Mesendoderm (in vitro differentiated cells): Measurements from ENCODE around the gene FGGY.
A peak's percentile ranks its signal among the peaks of the same experiment; 100 is the strongest.

Experiments used
- DNase-seq: peaks from one replicate; pipeline ENCODE4 v3.0.0; 2013
- H2AK5ac ChIP-seq: 2 replicates; pipeline ENCODE4 v1.6.1; 2013; ENCODE audit warnings: low read length, inconsistent platforms
- H2BK120ac ChIP-seq: 2 replicates; pipeline ENCODE4 v1.6.1; 2013; ENCODE audit warnings: low read depth, mild to moderate bottlenecking, low read length, moderate library complexity, mixed read lengths
- H2BK15ac ChIP-seq: replicated peaks from 2 replicates; pipeline ENCODE4 v1.6.1; 2013; ENCODE audit warnings: low read depth, mild to moderate bottlenecking, moderate library complexity
- H2BK5ac ChIP-seq: 2 replicates; pipeline ENCODE4 v1.6.1; 2013; ENCODE audit warnings: low read length, inconsistent platforms
- H3K18ac ChIP-seq: 2 replicates; pipeline ENCODE4 v1.6.1; 2013; ENCODE audit warnings: mild to moderate bottlenecking, low read length, mixed read lengths
- H3K23ac ChIP-seq: one replicate; pipeline ENCODE4 v1.6.1; 2013; ENCODE audit warnings: low read length
- H3K27ac ChIP-seq: 2 replicates; pipeline ENCODE4 v1.5.1; 2013; ENCODE audit warnings: low read depth, mild to moderate bottlenecking, inconsistent platforms, low read length, moderate library complexity
- H3K27me3 ChIP-seq: 2 replicates; pipeline ENCODE4 v1.6.1; 2013; ENCODE audit warnings: low read length, control low read depth, mild to moderate bottlenecking, inconsistent platforms; ENCODE audit not compliant: insufficient read depth, poor library complexity
- H3K36me3 ChIP-seq: 2 replicates; pipeline ENCODE4 v1.6.1; 2013; ENCODE audit warnings: low read length, inconsistent platforms; ENCODE audit not compliant: control insufficient read depth, insufficient read depth
- H3K4ac ChIP-seq: one replicate; pipeline ENCODE4 v1.6.1; 2013; ENCODE audit warnings: low read depth, mild to moderate bottlenecking, low read length, moderate library complexity
- H3K4me1 ChIP-seq: 2 replicates; pipeline ENCODE4 v1.6.1; 2013; ENCODE audit warnings: low read depth, low read length, inconsistent platforms; ENCODE audit not compliant: control insufficient read depth
- H3K4me2 ChIP-seq: 2 replicates; pipeline ENCODE4 v1.6.1; 2013; ENCODE audit warnings: low read length
- H3K4me3 ChIP-seq: 2 replicates; pipeline ENCODE4 v1.5.1; 2013; ENCODE audit warnings: mild to moderate bottlenecking, low read length
- H3K56ac ChIP-seq: one replicate; pipeline ENCODE4 v1.6.1; 2013; ENCODE audit warnings: low read length
- H3K79me1 ChIP-seq: 2 replicates; pipeline ENCODE4 v1.6.1; 2013; ENCODE audit warnings: low read length, inconsistent platforms
- H3K79me2 ChIP-seq: 2 replicates; pipeline ENCODE4 v1.6.1; 2013; ENCODE audit warnings: mild to moderate bottlenecking, low read length; ENCODE audit not compliant: control insufficient read depth, insufficient read depth
- H3K9ac ChIP-seq: 2 replicates; pipeline ENCODE4 v1.6.1; 2013; ENCODE audit warnings: low read length, inconsistent platforms
- H4K5ac ChIP-seq: one replicate; pipeline ENCODE4 v1.6.1; 2013; ENCODE audit warnings: low read length
- H4K8ac ChIP-seq: one replicate; pipeline ENCODE4 v1.6.1; 2013; ENCODE audit warnings: low read depth, mild to moderate bottlenecking, control low read depth, low read length, moderate library complexity
- WGBS: extraction: QIAGEN DNeasy Blood & Tissue Kit; methylation state at CpG from one replicate; pipeline ENCODE4 v1.1.7; 2013; ENCODE audit warnings: low lambda C conversion rate, missing lambda C conversion rate; ENCODE audit not compliant: insufficient coverage; ENCODE audit errors: extremely low coverage; 5-methylcytosine and 5-hydroxymethylcytosine counted together

The FGGY gene

DNA sequence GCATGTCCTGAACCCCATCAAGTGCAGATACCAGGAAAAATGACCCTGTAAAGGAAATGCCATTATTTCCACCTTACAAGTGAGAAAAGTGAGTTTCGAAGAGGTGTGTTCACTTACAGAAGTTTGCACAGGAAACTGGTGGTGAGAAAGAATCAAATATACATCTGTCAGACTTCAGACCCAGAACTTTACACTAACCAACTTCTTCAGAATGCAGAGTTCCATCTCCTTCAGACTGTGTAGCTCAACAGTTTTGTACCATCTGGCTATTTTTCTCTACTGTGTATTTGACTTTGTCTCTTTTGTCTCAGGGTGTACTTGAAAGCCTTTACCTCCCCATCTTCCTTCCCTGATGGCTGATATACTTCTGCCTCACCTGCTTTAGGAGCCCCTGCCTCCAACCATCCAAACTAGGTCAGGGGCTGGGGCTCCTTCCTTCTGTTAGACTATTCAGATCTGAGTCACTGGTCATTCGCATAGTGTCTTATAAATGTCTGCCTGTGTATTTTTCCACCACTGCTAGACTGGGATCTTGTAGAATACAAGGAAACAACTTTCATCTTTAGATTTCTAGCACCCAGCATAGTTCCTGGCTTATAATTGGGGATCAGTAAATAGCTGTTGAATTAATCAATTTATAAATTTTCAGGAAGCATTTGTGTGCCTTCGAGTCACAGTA lies 247.9 kb downstream of the FGGY start:
- no peak overlapping the region for H3K4me3 ChIP-seq
- no peaks in the 10 kb centered on the region for H3K27me3 ChIP-seq
- no peaks in the 10 kb centered on the region for H3K79me2 ChIP-seq
- no peak overlapping the region for H3K56ac ChIP-seq
- H3K36me3 ChIP-seq, result no peaks in the 10 kb centered on the region
- no peak overlapping the region for H3K18ac ChIP-seq
- H2AK5ac ChIP-seq, result no peak overlapping the region
- H3K27ac ChIP-seq, result no peak overlapping the region
- H3K9ac ChIP-seq, result no peak overlapping the region
- no peak overlapping the region for H2BK120ac ChIP-seq
- DNase-seq, result no peak
- no CpG with 5 or more reads among the region's 3 CpGs for WGBS
- H2BK15ac ChIP-seq, result no peak overlapping the region
- no peak overlapping the region for H3K4ac ChIP-seq
- H3K23ac ChIP-seq, result no peak overlapping the region
- H3K4me2 ChIP-seq, result no peak overlapping the region
- no peak overlapping the region for H4K5ac ChIP-seq
- H3K4me1 ChIP-seq, result no peaks in the 10 kb centered on the region
- no peak overlapping the region for H2BK5ac ChIP-seq
- no peaks in the 10 kb centered on the region for H3K79me1 ChIP-seq
- no peak overlapping the region for H4K8ac ChIP-seq

DNA sequence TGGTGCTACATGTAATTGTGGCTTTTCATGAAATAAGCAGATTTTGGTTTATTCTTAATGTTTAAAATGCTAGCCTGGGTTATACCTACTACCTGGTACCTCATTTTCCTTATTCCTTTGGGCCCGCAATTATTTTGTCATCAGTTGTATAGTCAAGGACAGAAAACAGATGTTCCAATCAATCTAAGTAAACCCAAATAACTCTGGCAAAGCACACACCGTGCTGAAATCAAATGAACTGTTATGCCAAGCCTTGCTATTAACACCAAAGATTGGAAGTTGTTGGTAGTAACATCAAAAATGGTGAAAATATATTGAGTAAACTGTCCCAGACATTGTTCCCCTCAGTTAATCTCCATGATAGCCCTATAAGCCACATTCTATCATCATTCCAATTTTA lies 248.9 kb downstream of the FGGY start:
- no CpG with 5 or more reads among the region's 2 CpGs for WGBS
- Histone ChIP-seq H3K4me1 (no peaks in the 10 kb centered on the region), H3K79me1 (no peaks in the 10 kb centered on the region), H3K36me3 (no peaks in the 10 kb centered on the region), H3K79me2 (no peaks in the 10 kb centered on the region), H2BK120ac (no peak overlapping the region), H3K4me2 (no peak overlapping the region), H3K23ac (no peak overlapping the region), H3K9ac (no peak overlapping the region), H3K4me3 (no peak overlapping the region), H2BK5ac (no peak overlapping the region), H2AK5ac (no peak overlapping the region), H2BK15ac (no peak overlapping the region), H4K8ac (no peak overlapping the region), H3K56ac (no peak overlapping the region), H3K18ac (no peak overlapping the region), H3K27me3 (no peaks in the 10 kb centered on the region), H3K27ac (no peak overlapping the region), H3K4ac (no peak overlapping the region), H4K5ac (no peak overlapping the region)
- DNase-seq, result no peak

DNA sequence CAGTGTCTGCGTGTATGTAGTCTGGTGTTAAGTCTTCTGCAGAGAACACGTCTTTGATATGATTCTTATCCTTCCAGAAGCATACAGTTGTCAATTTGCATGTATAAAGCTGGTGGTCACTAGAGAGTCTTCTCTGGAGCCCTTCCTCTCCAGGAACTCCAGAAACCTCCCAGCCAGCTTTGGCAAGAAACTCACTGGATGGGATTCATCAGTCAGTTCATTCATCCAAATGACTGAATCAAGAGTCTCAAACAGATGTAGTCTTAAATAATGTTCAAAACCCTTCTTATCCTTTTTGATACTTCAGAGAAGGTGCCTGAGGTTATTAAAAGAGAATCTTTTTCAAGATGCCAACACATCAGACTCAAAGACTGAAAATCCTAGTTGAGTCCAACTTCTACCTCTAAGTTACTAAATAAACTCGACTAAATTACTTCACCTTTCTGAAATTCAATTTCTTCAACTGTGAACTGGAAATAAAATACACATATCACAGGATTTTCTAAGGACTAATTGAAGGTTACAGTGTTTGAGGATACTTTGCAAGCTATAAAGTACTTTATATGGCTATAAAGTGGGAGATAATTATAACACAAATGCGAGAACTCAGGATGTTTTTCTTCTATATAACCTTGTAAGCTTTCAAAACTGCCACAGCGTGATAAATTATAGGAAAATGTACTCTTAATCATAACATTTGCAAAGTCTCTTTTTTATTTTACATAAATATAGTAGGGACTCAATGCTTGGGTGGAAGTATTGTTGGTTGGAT lies 252.4 kb downstream of the FGGY start:
- Histone ChIP-seq H4K8ac (no peak overlapping the region), H3K4me3 (no peak overlapping the region), H3K56ac (no peak overlapping the region), H2BK120ac (no peak overlapping the region), H3K4ac (no peak overlapping the region), H3K4me1 (peaks cover 2% of the 10 kb centered on the region), H3K79me1 (no peaks in the 10 kb centered on the region), H3K27ac (no peak overlapping the region), H3K18ac (no peak overlapping the region), H3K4me2 (no peak overlapping the region), H3K9ac (no peak overlapping the region), H2BK15ac (no peak overlapping the region), H4K5ac (no peak overlapping the region), H2BK5ac (no peak overlapping the region), H3K27me3 (no peaks in the 10 kb centered on the region), H3K36me3 (no peaks in the 10 kb centered on the region), H3K79me2 (no peaks in the 10 kb centered on the region), H2AK5ac (no peak overlapping the region), H3K23ac (no peak overlapping the region)
- WGBS, result 100% methylated on average over 1 of the region's 5 CpGs
- no peak for DNase-seq

DNA sequence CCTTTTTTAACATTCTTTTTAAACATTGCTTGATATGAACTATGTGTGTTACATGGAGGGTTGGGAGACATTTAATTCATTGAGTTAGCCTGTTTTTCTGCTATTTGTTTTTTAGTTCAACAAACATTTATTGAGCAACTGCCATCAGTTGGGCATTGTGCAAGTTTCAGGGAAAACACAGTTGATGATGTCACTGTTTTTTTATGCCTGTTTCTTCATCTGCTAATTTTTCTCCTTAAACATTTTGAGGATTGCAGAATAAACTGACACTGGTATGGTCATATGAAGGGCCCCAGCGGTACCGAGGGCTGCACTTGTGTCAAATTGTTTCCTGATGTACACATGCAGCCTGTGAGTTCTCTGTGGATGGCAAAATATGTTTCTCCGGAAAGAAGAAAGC lies 253.0 kb downstream of the FGGY start:
- H3K9ac ChIP-seq, result no peak overlapping the region
- H3K56ac ChIP-seq, result no peak overlapping the region

DNA sequence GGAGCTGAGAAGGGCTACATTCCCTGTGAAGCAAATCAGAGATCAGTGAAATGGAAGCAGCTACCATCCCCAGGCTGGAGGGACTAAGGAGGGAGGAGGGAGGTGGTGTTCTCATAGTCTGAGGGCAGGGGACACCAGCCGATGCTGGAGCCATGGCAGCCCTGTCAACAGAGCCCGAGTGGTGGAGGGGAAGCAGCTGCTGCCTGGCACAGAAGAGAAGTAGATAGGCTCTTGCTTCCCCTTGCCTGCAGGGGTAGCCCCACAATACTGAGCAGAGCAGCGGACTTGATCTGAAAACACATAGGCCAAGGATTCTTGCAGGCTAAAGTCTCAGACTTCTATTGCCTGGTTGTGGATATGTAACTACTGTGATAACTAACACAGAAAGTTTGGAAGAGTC lies 255.1 kb downstream of the FGGY start:
- no peak overlapping the region for H3K4me3 ChIP-seq
- no peak overlapping the region for H4K8ac ChIP-seq
- H2BK15ac ChIP-seq, result no peak overlapping the region
- no CpG with 5 or more reads among the region's 3 CpGs for WGBS
- no peak overlapping the region for H4K5ac ChIP-seq
- H3K4me2 ChIP-seq, result no peak overlapping the region
- H3K4ac ChIP-seq, result no peak overlapping the region
- H3K56ac ChIP-seq, result no peak overlapping the region
- H3K4me1 ChIP-seq, result peaks cover 3% of the 10 kb centered on the region
- no peak overlapping the region for H3K9ac ChIP-seq
- no peaks in the 10 kb centered on the region for H3K79me2 ChIP-seq
- DNase-seq, result peak; percentile 35
- no peaks in the 10 kb centered on the region for H3K36me3 ChIP-seq
- H2BK120ac ChIP-seq, result no peak overlapping the region
- no peak overlapping the region for H2AK5ac ChIP-seq
- H3K23ac ChIP-seq, result no peak overlapping the region
- no peaks in the 10 kb centered on the region for H3K27me3 ChIP-seq
- no peak overlapping the region for H2BK5ac ChIP-seq
- no peaks in the 10 kb centered on the region for H3K79me1 ChIP-seq
- H3K27ac ChIP-seq, result no peak overlapping the region
- H3K18ac ChIP-seq, result no peak overlapping the region

More for the DNA sequence above, 253.0 kb downstream of the FGGY start:
- Histone ChIP-seq H2BK15ac (no peak overlapping the region), H2AK5ac (no peak overlapping the region), H3K4me3 (no peak overlapping the region), H2BK120ac (no peak overlapping the region), H3K79me2 (no peaks in the 10 kb centered on the region), H3K79me1 (no peaks in the 10 kb centered on the region), H4K5ac (no peak overlapping the region), H3K4me1 (peaks cover 3% of the 10 kb centered on the region), H3K36me3 (no peaks in the 10 kb centered on the region), H3K18ac (no peak overlapping the region), H3K4me2 (no peak overlapping the region), H4K8ac (no peak overlapping the region), H3K4ac (no peak overlapping the region), H3K23ac (no peak overlapping the region), H3K27me3 (no peaks in the 10 kb centered on the region), H3K27ac (no peak overlapping the region), H2BK5ac (no peak overlapping the region)
- no peak for DNase-seq
- no CpG with 5 or more reads among the region's 3 CpGs for WGBS
